ENCODE measurements around the gene HTR5A. TPM values are rescaled to one million over a fixed set of nuclear protein-coding genes. Genes with fewer than 3 reads are reported as not detected.

Gene HTR5A
- total RNA-seq, 1 donor from 2014 or later, result not detected

DNA sequence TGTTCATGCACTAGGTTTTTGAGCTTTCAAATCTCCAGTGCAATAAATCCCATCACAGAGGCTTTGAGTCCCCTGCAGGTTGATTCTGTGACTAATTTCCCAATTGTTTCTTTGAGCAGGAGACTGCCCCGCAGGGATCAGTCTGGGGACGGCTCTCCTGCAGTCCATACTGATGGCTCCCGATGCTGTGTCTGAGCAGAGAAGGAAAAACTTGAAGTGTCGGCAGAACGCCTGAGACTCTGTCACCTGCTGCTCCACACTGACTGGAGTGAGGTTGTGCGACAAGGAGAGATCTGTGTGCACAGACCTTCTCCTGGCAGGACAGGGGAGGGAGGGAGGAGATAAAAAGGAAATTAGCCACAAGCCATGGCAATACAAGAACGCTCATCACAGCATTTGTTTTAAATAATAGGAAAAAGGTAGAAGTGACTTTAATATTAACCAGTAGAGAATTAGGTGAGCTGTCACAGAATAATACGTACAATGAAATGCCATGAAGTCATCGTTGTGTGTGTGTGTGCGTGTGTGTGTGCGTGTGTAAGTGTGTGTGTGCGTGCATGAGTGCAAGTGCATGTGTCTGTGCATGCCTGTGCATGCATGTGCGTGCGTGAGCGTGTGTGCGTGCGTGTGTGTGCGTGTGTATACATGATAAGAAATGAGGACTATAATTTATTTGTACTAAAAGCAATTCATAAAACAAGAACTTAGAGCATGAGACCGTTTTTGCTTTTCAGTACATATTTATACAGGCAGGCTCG, 38.2 kb downstream of the HTR5A start:
- H3K27ac Mint-ChIP-seq (ENCODE audit: unreplicated experiment), result no peak overlapping the region
- no peak overlapping the region for H3K4me3 Mint-ChIP-seq (ENCODE audit: unreplicated experiment)
- no peaks in the 10 kb centered on the region for H3K9me3 Mint-ChIP-seq (ENCODE audit: low read depth)
- TF ChIP-seq, protein P1, sequence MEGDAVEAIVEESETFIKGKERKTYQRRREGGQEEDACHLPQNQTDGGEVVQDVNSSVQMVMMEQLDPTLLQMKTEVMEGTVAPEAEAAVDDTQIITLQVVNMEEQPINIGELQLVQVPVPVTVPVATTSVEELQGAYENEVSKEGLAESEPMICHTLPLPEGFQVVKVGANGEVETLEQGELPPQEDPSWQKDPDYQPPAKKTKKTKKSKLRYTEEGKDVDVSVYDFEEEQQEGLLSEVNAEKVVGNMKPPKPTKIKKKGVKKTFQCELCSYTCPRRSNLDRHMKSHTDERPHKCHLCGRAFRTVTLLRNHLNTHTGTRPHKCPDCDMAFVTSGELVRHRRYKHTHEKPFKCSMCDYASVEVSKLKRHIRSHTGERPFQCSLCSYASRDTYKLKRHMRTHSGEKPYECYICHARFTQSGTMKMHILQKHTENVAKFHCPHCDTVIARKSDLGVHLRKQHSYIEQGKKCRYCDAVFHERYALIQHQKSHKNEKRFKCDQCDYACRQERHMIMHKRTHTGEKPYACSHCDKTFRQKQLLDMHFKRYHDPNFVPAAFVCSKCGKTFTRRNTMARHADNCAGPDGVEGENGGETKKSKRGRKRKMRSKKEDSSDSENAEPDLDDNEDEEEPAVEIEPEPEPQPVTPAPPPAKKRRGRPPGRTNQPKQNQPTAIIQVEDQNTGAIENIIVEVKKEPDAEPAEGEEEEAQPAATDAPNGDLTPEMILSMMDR (IDR thresholded peaks at IDR 0.05), result no peak
- H3K36me3 Mint-ChIP-seq (ENCODE audit: low read depth), result no peaks in the 10 kb centered on the region
- peaks cover 21% of the 10 kb centered on the region for H3K27me3 Mint-ChIP-seq (ENCODE audit: low read depth)
- DNase-seq (ENCODE audit: low spot score), result no peak
- no peaks in the 10 kb centered on the region for H3K4me1 Mint-ChIP-seq (ENCODE audit: low read depth)

DNA sequence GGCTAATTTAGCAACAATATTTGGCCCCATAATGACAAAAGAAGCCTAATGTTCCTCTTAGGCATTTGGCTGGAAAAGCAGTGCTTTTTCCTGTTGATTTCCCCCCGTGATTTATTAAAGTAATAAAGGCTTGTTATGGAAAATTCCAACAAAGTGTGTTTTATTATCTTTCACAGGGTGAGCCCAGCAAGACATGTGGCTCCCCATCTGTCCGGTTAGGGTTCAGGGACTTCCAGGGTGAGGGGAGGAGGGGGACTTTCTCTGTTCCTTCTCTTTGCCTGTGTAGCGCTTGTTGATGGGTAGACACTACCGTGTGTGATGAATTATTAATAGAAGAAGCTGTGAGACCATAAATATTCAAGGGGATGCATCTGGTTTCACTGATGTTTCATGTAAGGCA, 39.0 kb downstream of the HTR5A start:
- Mint-ChIP-seq H3K9me3 (ENCODE audit: low read depth) (no peaks in the 10 kb centered on the region), H3K4me3 (ENCODE audit: unreplicated experiment) (no peak overlapping the region), H3K4me1 (ENCODE audit: low read depth) (no peaks in the 10 kb centered on the region), H3K27ac (ENCODE audit: unreplicated experiment) (no peak overlapping the region), H3K27me3 (ENCODE audit: low read depth) (peaks cover 21% of the 10 kb centered on the region), H3K36me3 (ENCODE audit: low read depth) (no peaks in the 10 kb centered on the region)
- TF ChIP-seq, protein P1 (IDR thresholded peaks at IDR 0.05), result no peak
- DNase-seq (ENCODE audit: low spot score), result no peak

DNA sequence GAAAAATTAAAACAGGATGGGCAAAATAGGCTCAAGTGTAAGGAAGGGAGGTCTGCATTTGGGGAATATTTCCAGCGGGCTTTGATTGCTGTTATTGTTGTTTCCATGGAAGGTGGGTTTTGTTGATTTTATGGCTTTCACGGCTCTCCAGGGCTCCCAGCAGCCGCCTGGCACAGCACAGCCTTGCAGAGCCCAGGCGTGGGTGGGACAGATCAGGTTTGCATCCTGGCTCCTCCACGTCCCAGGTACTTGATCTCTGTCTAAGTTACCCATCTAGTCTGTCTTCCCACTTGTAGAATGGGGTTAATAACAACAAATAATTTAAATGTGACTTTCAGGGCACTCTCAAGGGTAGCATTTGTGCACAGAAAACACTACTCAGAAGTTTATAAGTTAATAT, 45.2 kb downstream of the HTR5A start:
- DNase-seq (ENCODE audit: low spot score), result no peak
- no peaks in the 10 kb centered on the region for H3K36me3 Mint-ChIP-seq (ENCODE audit: low read depth)
- H3K27ac Mint-ChIP-seq (ENCODE audit: unreplicated experiment), result no peak overlapping the region
- no peaks in the 10 kb centered on the region for H3K4me1 Mint-ChIP-seq (ENCODE audit: low read depth)
- H3K4me3 Mint-ChIP-seq (ENCODE audit: unreplicated experiment), result no peak overlapping the region
- H3K27me3 Mint-ChIP-seq (ENCODE audit: low read depth), result peaks cover 2% of the 10 kb centered on the region
- H3K9me3 Mint-ChIP-seq (ENCODE audit: low read depth), result peaks cover 15% of the 10 kb centered on the region
- TF ChIP-seq, protein P1 (IDR thresholded peaks at IDR 0.05), result no peak

DNA sequence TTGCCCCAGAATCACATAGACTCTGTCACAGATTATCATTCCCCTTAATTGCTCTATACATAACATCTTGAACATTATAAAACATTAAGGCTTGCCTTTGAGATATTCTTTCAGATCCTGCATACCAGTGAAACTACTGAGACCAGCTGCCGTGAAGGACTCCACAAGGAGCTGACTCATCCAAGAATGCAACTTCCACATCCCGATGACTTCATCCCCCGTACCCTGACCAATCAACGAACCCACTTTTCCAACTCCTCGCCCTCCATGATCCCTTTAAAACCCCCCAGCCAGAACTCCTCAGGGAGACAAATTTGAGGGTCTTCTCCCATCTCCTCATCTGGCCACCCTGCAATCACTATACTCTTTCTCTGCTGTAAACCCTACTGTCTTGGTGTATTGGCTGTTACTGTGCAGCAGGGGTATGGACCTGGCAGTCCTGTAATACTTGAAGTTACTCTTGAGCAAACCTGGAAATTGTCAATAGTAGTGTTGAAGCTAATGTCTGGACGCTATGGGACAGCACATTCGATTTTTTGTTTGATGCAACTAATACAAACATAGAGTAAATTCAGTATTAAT, 49.8 kb downstream of the HTR5A start:
- Mint-ChIP-seq H3K4me3 (ENCODE audit: unreplicated experiment) (no peak overlapping the region), H3K36me3 (ENCODE audit: low read depth) (no peaks in the 10 kb centered on the region), H3K4me1 (ENCODE audit: low read depth) (no peaks in the 10 kb centered on the region), H3K27ac (ENCODE audit: unreplicated experiment) (no peak overlapping the region), H3K27me3 (ENCODE audit: low read depth) (peaks cover 3% of the 10 kb centered on the region), H3K9me3 (ENCODE audit: low read depth) (peaks cover 24% of the 10 kb centered on the region)
- no peak for DNase-seq (ENCODE audit: low spot score)
- TF ChIP-seq, protein P1 (IDR thresholded peaks at IDR 0.05), result no peak

DNA sequence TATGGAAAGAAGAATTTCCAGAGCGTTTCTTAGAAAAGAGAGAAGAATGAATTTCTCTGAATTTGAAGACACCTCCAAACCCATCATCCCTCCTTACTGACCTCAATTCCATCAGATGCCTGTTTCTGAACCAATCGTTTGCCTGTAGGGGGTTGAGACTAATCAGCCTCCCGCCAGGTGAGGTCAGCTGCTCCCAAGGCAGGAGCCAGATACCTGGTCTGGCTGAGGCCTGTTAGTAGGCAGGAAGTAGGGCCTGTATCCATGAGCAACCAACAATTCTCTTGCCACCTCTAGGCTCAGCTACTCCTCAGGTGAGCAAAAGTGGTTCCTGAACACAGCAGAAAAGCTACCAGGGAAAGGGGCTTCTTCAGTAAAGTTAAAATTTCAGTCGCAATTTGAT, 50.3 kb downstream of the HTR5A start:
- peaks cover 24% of the 10 kb centered on the region for H3K9me3 Mint-ChIP-seq (ENCODE audit: low read depth)
- no peaks in the 10 kb centered on the region for H3K4me1 Mint-ChIP-seq (ENCODE audit: low read depth)
- no peak for DNase-seq (ENCODE audit: low spot score)
- H3K36me3 Mint-ChIP-seq (ENCODE audit: low read depth), result no peaks in the 10 kb centered on the region
- no peak overlapping the region for H3K4me3 Mint-ChIP-seq (ENCODE audit: unreplicated experiment)
- H3K27ac Mint-ChIP-seq (ENCODE audit: unreplicated experiment), result no peak overlapping the region
- H3K27me3 Mint-ChIP-seq (ENCODE audit: low read depth), result peaks cover 4% of the 10 kb centered on the region
- TF ChIP-seq, protein P1 (IDR thresholded peaks at IDR 0.05), result no peak

All from chondrocyte (in vitro differentiated cells).